Measurements from ENCODE around the gene RTF2.

RTF2 gene

DNA sequence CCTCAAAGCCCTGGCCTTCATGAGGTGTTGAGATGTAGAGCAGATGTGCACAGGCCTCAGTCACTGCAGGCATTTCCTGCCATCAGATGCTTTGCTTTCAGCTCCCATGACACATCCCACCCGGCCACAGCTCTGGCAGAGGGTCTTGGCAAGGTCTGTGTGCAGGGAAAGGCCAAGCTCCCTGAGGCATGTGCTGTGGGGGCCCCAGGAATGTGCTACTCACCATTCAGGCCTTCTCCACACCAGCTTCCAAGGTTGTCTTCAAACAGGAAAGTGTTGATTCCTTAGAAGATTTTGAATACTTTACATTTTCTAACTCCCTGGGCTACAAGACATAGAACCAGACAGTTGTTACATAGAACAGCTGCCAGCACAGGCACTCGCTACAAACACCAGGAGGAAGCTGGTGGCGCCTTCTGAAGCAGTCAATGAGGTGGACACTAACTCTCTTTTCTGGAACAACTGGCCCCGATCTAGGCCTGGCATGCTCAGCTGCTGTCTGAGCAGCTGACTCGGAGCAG, 28.6 kb upstream of the RTF2 start:
- peak; percentile 100 for DNase-seq

DNA sequence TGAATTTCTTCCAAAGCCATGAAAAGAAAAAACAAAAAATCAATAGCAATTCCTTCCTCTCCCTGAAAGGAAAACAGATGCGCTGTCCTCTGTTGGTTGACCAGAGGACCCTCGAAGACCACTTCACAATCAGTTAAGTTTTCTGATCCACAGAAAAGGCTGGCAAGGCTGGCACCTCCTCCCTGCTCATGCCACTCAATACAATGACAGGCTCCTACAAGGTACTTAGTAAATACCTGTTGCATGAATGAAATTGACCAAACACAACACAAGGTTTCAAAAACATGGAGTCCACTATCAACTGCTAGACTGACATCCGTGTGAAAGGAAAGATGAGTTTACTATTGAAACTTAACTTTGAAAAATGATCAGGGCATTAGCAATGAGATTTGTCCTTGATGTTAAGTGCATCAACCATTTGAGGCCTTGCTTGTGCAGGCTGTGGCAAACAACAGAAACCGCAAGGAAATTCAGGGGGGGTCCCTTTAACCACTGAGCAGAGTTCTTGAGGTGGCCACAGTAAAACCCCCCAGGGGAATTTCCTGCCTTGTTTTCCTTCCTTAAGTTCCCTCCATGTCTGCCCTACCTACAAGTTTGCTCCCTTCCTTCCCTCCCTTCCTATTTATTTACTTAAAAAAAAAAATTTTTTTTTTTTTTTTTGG, 27.9 kb upstream of the RTF2 start:
- no peak for DNase-seq

DNA sequence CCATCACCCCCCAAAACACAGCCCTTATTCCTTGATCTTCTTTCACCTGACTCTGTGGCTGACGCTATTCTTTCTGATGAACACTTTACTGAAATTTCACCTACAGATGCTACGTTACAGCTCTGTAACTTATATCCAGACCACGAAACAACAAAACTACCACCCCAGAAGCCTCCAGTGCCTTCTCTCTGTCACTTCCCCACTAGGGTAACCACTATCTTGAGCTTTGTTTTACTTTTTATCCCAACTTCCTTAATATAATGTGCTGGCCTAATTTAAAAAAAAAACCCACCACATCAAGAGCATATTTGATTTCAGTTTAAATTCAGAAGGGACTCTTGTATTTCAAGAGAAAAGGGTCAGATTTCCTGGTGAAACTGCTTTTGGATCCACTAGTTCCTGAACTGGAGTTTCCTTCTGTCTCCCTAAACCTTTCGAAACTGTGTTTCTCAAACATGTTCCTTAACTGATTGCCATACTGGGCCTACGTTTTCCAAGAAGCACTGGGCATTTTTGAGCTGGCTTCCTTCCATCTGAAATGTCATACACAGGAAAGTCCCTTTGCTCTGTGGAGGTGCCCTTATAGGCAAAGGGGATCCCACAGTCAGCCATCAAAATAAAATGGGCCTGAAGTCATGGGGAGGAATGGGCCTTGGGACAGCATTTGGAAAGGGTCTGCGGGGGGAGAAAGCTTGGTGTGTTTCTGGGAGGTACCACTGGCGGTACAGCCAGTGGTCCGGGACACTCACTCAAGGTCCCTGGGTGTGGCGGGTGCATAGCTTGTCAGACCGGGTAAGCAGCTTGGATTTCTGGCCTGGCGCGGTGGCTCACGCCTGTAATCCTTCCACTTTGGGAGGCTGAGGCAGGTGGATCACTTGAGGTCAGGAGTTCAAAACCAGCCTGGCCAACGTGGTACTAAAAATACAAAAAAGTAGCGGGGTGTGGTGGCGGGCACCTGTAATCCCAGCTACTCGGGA, 25.8 kb upstream of the RTF2 start:
- no peak for DNase-seq

DNA sequence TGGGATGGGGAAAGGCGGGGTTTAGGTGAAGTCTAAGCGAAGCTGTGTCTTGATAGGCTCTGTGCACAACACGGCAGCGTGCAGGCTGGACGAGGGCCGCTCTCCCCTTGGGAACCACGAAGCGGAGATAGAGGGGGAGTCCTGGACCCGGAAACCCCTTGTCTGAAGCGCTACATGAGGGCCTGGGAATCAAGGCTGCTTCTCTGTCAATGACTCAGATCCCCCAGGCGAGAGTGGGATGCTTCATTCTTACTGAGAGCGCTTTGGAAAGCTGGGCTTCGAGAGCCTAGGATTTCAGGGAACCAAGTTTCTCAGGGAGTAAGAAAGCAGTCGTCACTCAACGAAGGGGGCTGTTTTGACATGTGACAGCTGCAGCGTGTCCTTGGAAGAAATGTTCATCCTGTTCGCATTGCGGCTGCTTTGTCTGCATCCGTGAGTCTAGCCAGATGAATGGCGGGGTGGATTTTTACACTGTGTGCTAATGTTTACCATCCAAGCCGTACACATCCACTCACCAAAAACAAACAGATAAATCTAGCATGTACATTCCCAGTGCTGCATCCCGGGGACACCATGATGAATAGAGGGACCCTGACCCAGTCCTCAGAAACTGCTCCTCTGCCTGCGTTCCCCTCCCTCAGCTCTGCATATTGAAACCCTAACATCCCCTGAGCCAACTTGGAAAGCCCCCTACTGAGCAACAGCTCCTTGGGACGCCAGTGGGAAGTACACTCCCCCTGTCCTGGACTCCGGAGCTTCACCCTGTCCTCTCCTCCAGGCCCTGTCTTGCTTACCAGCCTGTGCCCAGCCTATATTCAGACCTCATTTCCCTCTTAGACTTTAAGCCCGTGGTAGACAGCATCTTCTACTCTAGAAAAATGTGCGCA, 24.5 kb upstream of the RTF2 start:
- no peak for DNase-seq

DNA sequence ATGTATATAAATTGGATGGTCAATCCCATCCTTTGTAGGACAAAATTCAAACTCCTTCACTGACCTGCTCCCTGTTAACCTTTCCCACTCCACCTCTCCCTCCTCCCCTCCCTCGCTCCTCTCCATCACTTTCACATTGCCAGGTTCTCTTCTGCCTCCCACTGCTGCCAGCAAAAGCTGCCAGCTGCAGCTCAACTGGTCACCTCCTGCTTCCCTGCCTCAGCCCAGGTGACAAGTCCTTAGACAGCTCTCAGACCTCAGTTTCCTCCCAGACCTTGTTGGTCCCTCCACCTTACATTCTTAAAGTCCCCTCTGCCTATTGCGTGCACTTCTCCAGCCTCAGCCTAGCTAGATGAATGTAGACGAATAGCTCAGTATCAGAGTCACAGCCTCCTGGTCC, 23.3 kb upstream of the RTF2 start:
- no peak for DNase-seq

DNA sequence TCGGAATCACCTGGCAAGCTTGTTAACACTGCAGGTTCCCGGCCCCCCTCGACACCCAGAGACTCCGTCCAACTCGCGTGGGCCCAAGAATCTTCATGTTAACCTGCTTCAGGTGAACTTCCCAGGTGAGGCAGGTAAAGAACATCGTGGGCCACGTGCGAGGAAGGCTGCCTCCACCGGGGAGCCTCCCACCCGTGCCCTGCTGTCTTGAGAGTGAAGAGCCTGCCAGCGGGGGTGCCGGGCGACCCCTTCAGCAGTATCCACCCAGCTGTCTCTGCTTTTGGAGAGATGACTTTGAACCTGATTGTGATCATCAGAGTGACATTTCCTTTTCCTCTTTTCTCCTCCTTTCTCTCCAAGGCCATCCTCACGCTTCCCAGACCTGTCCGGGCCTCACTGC, 22.9 kb upstream of the RTF2 start:
- DNase-seq: no peak

DNA sequence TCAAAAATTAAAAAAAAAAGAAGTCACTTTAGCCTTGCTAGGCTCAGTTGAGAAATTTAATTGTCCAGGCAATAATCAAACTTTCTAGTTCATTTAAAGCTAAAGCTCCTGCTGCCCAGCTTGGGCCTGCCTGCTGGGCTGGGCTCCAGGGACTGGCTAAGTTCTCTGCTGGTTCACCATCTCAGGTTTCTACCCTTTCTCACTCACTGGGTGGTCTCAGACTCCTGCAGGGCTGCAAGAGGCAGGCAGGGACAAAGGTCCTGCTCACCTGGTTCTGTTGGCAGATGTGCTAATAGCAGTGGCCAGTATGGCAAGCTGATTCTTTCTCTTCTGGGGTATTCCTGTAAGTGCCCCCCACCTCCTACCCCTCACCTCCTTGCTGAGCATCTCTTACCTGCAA, 21.2 kb upstream of the RTF2 start:
- no peak for DNase-seq

DNA sequence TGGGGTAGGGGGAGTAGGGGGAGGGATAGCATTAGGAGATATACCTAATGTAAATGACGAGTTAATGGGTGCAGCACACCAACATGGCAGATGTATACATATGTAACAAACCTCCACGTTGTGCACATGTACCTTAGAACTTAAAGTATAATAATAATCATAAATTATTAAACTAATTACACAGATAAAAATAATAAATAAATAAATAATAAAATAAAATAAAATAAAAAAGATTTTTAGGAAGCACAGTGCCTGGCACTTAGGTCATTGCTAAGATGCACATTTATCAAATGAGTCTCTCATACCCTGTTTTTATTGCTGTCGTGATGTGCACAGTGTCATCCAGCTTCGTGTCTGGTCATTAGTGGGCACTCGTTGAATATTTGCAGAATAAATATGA, 19.0 kb upstream of the RTF2 start:
- DNase-seq: no peak

DNA sequence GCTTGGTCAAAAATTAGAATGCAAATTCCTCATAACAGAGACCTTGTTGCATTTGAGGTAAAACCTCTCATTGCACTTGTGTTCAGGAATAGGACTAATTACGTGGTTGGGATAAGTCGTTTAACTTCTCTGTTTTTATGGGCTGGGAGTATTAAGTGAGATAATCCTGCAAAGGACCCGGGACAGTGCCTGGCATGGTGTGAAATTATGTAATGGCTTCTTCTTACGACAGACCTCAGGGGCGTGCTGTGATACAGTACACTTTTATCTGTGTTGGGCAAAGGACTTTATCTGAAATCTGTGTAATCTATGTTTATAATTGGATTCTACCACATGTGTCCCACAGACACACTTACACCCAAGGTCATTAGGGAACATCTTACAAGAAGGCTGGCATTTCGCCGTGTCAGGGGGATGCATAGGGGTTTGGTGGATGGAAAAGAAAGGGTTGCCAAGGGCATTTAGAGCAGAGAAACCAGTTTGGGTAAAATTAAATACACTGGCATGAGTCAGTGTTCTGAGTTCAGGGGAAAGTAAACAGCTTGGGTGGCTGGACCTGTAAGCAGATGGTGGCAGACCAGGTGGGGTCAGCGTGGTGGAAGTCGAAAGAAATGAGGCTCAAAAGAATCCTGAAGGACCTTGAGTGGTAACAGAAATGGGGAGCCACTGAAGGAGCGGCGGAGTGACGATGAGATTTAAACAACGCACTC, 17.2 kb upstream of the RTF2 start:
- DNase-seq: no peak

DNA sequence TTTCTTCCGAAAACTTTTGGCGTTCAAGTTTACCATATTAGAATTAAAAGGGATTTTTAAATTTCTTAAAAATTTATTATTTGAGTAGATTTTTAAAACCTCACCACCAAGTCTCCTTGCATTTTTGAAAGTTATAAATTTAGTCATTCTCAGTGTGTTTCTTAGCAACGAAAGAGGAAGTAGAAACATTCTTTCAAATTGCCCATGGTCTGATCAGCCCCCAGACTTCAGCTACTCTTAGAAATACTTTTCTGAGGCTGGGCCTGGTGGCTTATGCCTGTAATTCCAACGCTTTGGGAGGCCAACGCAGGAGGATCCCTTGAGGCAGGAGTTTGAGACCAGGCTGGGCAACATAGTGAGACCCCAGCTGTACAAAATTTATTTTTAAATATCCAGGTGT, 15.1 kb upstream of the RTF2 start:
- DNase-seq: no peak

DNA sequence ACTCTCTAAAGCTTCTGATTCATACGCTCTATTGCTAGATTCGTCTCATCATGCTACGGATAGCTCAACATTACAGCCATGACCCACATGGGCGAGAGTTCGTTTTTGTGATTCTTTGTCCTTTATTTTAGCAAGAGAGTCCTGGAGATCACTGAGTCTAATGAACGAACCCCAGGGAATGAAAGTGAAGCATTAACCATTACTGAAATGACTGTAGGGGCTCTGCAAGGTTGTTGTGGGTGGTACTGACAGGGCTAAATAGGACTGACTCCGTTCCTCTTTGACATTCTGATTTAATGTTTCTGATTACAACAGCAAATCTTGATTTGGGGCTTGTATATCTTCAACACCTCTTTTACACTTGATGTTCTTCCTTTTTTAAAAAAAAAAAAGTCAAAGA, 13.7 kb upstream of the RTF2 start:
- no peak for DNase-seq

DNA sequence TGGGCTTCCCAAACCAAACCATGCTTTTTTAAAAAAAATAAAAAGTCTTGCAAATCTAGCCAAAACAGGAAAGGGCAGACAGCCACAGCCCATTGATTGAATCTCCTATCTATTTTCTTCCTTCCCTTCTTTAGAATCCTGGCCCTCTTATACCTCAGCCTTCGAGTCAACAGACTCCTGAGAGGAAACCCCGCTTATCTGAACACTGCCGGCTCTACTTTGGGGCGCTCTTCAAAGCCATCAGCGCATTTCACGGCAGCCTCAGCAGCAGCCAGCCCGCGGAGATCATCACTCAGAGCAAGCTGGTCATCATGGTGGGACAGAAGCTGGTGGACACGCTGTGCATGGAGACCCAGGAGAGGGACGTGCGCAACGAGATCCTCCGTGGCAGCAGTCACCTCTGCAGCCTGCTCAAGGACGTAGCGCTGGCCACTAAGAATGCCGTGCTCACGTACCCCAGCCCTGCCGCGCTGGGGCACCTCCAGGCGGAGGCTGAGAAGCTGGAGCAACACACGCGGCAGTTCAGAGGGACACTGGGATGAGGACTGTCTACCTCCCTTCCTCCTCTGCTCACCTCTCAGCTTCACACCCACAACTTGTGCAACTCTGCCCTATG, 10.1 kb upstream of the RTF2 start:
- DNase-seq: no peak

DNA sequence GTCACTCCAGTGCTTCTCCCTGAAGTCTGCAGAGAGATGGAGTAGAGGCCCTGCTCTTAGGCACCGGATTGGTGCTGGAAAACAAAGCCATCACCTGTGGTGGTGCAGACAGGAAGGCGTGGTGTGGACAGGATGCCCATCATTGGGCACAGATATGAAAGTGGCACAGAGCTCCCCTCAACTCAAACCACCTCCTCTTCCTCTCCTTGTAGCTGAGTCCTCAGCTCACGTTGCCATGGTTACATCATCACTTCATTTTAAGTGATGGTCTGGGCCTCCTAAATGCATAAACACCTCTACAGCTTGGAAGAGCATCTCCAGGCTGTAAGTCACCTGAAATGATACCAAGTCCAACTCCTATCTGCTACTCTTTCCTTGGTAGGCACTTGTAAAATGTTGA, 8.0 kb upstream of the RTF2 start:
- DNase-seq: no peak

DNA sequence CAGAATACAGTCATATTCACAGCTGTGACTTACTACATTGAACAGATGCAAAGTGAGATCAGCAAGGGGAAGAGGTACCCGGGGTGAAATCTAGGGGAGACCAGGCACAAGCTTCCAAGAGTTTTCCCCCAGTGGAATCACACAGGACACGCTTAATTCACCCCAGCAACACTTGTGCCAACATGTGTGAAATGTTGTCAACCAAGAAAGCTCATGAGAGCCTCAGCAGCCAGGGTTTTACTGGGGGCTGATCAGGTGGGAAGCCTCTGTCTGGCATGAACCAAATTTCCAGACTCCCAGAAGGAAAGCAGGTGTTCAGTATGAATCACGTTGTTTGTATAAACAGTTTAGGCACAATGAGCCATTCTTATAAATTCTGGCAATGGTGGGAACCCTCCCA, 6.9 kb upstream of the RTF2 start:
- DNase-seq: no peak

DNA sequence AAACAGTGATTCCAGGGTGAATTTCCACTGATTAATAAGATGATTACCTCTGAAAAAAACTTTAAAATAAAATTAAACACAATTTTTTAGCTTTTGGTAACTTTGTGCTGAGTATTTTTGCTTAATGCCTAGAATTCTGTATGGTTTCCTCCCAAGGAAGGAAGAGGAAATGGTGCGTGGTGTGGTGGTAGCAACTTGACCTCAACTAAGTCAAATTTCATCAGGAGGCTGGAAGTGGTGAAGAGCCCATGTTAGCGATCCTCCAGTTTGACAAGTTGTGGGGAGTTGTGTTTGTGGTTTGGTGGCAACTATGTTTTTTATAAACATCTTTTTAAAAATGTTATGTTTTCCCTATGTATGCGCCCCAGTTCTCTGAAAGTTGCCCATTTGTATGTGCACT, 5.0 kb upstream of the RTF2 start:
- DNase-seq: no peak

DNA sequence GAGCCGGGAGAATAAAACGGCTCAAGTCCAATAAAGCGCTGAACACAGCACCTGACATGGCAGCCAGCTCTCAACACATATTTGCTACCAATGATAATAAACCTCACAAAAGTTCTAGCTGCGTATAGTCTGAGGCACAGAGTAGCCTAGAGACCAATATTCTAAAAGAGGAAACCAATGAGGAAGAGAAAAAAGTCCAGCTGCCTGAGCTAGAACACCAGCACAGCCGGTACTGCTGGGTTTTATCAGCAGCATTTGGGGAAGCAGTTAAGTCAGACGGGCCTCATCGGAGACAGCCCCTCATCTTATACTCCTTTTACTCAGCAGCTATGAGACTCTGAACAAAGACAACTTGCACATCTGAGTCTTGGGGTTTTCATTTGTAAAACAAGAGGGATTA, 2.4 kb upstream of the RTF2 start:
- DNase-seq: no peak

DNA sequence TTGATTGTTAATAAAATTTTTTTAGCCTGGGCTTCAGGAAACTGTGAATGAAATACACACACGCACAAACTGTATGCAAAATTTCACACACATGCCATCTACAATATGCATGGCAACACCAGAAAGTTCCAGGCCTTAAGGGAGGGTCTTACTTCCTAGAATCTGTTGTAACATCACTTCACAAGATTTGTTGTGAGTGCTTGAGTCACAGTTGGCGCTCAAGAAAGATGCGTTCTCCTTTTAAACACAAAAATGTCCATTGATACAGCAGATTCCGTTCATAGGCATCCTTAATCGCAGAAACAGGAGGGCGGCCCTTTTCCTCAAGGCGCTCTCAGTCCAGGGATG, 485 bp upstream of the RTF2 start:
- DNase-seq: no peak

DNA sequence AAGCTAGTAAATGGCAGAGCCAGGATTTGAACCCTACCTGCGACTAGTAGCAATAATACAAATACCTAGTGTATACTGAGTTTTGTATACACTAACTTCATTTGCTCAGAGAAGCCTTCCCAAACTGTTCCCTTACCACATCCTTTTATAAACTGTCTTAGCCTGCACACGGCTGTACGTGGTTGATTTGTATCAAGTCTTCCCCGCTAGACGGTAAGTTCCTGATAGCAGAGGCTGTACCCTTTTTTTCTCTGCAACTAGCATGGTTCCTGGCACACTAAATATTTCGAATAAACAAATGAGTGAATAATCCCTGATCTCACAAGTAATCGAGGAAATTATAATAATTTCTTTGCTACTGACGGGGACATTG, 636 bp downstream of the RTF2 start:
- DNase-seq: no peak

DNA sequence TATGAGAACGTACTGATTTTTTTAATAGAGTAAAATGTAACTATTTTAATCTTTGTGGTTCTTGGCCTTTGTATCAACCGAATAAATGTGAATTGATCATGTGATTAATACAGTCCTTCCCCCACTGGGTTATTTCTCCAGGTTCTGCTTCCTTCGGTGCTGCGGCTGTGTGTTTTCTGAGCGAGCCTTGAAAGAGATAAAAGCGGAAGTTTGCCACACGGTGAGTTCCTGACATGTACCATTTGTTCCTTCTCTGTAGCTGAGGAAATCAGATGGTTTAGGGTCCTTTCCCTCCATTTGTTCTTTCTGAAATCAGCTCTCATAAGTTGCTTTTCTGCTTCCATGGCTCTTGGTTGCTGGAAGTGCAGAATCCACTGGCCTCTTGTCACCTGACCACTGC, 15.5 kb downstream of the RTF2 start:
- DNase-seq: no peak

DNA sequence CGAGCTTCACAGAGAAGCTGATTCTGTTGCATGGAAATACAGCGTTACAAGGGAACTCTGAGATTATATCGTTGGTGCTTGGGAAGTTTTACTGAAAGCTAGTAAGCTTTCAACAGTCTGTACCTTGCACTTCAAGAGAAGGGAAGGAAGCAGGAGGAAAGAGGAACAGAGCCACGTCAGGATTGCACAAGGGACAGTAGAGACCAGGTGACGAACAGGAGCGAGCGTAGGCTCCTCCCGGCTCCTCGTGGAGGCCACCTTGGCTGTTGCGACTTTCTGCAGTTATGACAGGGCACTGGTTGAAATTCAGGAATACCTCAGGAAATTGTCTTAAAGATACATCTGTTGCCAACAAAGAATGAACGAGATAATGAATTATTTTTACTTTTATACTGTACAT, 18.8 kb downstream of the RTF2 start:
- DNase-seq: no peak

DNA sequence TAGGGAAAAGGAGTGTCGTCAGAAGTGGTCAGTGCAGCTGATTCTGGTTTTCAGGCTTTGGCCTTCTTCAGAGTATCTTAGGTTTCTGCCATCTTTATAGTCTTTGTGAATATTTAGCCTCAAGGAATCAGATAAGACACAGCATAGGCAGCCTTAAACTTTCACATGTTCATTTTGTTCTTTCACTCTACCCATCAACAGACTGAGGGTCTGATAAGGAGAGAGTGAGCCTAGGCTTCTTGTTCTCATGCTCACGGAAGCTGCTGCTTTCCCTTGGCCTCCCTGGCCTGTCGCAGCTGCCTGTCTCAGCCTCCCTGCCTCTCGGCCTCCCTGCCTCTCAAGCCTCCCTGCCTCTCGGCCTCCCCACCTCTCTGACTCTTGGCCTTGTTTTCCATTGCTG, 20.1 kb downstream of the RTF2 start:
- DNase-seq: no peak

DNA sequence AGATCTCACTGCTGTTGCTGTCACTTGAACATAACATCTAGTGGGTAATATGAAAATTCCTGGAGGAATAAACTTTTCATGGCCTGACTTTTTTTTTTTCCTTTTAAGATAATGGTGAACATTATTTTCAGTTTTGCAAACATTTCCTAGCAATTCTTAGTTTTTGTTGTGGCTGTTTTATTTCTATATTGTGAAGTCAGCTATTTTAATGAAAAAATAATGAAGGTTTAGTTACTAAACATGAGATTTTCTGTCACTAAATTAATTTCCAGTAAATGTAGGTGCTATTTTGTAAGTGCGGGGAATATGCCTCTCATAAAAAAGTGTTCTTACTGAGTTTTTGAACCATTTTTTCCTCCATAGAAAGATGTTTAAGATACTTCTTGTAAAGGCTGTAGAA, 32.7 kb downstream of the RTF2 start:
- DNase-seq: no peak

Data from fibroblast of skin of right quadriceps (primary cell).